Astrocyte (in vitro differentiated cells and primary cell): ENCODE results near the gene IL5.

Source experiments
- EZH2 ChIP-seq: IDR thresholded peaks from 2 replicates; pipeline ENCODE4 v1.6.1; 2012; ENCODE audit warnings: mild to moderate bottlenecking, low read length, inconsistent platforms; ENCODE audit not compliant: insufficient read depth
- TF ChIP-seq, protein P1 (sequence below): IDR thresholded peaks from 2 replicates; pipeline ENCODE4 v1.5.1; 2011; ENCODE audit warnings: low read depth, mild to moderate bottlenecking, inconsistent platforms, low read length, moderate library complexity; ENCODE audit not compliant: insufficient read depth

DNA sequence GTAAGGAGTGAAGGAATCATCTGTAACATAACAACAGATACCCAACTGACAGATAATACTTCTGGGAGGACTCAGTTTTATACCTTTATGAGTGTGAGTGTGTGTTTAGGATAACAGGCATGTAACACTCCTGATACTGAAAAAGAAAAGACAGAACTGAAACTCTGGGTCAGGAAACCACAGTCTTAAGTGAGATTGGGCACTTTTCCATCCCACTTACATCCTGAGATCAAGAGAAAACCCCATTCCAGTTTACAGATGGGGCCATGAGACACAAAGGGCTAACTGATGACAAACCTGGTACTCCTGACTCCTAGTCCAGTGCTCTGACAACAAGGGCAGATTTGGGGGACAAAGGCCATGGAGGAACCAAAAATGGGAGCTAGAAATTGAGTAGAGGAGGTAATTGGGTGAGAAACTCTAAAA, 18.0 kb downstream of the IL5 start:
- TF ChIP-seq, protein P1, sequence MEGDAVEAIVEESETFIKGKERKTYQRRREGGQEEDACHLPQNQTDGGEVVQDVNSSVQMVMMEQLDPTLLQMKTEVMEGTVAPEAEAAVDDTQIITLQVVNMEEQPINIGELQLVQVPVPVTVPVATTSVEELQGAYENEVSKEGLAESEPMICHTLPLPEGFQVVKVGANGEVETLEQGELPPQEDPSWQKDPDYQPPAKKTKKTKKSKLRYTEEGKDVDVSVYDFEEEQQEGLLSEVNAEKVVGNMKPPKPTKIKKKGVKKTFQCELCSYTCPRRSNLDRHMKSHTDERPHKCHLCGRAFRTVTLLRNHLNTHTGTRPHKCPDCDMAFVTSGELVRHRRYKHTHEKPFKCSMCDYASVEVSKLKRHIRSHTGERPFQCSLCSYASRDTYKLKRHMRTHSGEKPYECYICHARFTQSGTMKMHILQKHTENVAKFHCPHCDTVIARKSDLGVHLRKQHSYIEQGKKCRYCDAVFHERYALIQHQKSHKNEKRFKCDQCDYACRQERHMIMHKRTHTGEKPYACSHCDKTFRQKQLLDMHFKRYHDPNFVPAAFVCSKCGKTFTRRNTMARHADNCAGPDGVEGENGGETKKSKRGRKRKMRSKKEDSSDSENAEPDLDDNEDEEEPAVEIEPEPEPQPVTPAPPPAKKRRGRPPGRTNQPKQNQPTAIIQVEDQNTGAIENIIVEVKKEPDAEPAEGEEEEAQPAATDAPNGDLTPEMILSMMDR = no peak
- no peak for TF ChIP-seq EZH2
